ENCODE results near the gene IMPA2. TPM values are rescaled to one million over a fixed set of nuclear protein-coding genes. Genes with fewer than 3 reads are reported as not detected.

IMPA2 gene
- total RNA-seq, 2 experiments from 2014 or later, result 23.6 to 28.9 TPM

Other genes with a start within 250 kb of the IMPA2 start
- gene CHMP1B, start 130.1 kb upstream of the IMPA2 start, total RNA-seq, result 10 to 100 TPM; 23.2 TPM
- 10 to 100 TPM; 30.4 to 34.3 TPM for gene MPPE1, start 73.2 kb upstream of the IMPA2 start, total RNA-seq
- not detected for gene ANKRD62, start 112.3 kb downstream of the IMPA2 start, total RNA-seq

Data from activated naive CD4-positive, alpha-beta T cell treated with anti-CD3 and anti-CD28 coated beads for 36 hours (primary cell).